ENCODE results near the gene GRIK4.

- TF ChIP-seq POLR2A (IDR thresholded peaks at IDR 0.05) = no peak
- TF ChIP-seq, protein P1, sequence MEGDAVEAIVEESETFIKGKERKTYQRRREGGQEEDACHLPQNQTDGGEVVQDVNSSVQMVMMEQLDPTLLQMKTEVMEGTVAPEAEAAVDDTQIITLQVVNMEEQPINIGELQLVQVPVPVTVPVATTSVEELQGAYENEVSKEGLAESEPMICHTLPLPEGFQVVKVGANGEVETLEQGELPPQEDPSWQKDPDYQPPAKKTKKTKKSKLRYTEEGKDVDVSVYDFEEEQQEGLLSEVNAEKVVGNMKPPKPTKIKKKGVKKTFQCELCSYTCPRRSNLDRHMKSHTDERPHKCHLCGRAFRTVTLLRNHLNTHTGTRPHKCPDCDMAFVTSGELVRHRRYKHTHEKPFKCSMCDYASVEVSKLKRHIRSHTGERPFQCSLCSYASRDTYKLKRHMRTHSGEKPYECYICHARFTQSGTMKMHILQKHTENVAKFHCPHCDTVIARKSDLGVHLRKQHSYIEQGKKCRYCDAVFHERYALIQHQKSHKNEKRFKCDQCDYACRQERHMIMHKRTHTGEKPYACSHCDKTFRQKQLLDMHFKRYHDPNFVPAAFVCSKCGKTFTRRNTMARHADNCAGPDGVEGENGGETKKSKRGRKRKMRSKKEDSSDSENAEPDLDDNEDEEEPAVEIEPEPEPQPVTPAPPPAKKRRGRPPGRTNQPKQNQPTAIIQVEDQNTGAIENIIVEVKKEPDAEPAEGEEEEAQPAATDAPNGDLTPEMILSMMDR (IDR thresholded peaks at IDR 0.05) = no peak
Measured at GRCh38 chr11:120565466-120566155, 54.1 kb downstream of the GRIK4 start.
